Measurements from ENCODE around the gene A2M. TPM values are rescaled to one million over a fixed set of nuclear protein-coding genes. Genes with fewer than 3 reads are reported as not detected.

The A2M gene
- total and polyA plus RNA-seq, 10 of the 15 experiments (the other 5 are each of a cell fraction or from before 2014, with no cell fraction given), result 0.03 to 3.5 (median 0.20) TPM; not detected in 5

GRCh38 chr12:9124383-9125031 lies 8.8 kb upstream of the A2M start:
- Histone ChIP-seq H3K36me3 (ENCODE audit: control insufficient read depth in 2 of 2, insufficient read depth in 2 of 2, low read length in 1 of 2) (no peaks in the 10 kb centered on the region), H2AFZ (ENCODE audit: control insufficient read depth, low read depth, low read length) (no peak overlapping the region), H3K27me3 (replicated peaks in 1 of 2; ENCODE audit: control insufficient read depth in 2 of 2, insufficient read depth in 2 of 2, low read length in 1 of 2) (0 out of 4 replicates have a peak, but pooled peaks cover 0 to 2% of the 10 kb centered on the region in 2 experiments), H3K9ac (ENCODE audit: control insufficient read depth, insufficient read depth, low read length) (no peak overlapping the region), H3K4me1 (ENCODE audit: control insufficient read depth, insufficient read depth, low read length) (no peaks in the 10 kb centered on the region), H3K79me2 (ENCODE audit: control insufficient read depth, insufficient read depth, low read length) (no peaks in the 10 kb centered on the region), H3K9me3 (replicated peaks; ENCODE audit: control insufficient read depth, insufficient read depth, low read length) (no peaks in the 10 kb centered on the region), H3K4me2 (ENCODE audit: control insufficient read depth, insufficient read depth) (no peak overlapping the region), H3K27ac (ENCODE audit: control insufficient read depth, insufficient read depth) (no peak overlapping the region), H4K20me1 (ENCODE audit: control insufficient read depth, insufficient read depth) (no peaks in the 10 kb centered on the region), H3K4me3 (no peak overlapping the region)
- in situ Hi-C loops (cut with MboI) (no loop called here), intact Hi-C loops (cut with micrococcal nuclease; ENCODE audit: unreplicated experiment) (no loop called here)
- BruUV-seq (replicated peaks), result no TSS peak
- FAIRE-seq (no peak), DNase-seq (ENCODE audit: low read depth, low spot score) (no peak), ATAC-seq (no peak)
- SMC1A ChIA-PET (ENCODE audit: uncharacterized antibody, unreplicated experiment), result no interaction called here
- POLR2A ChIA-PET, result interaction anchor here (0.6 kb wide), 1 partner anchor 487 kb away, joined by 3 read pairs; no protein-coding TSS in a partner anchor
- TF ChIP-seq FOS (IDR thresholded peaks at IDR 0.05; ENCODE audit: borderline replicate concordance, extremely low read depth, insufficient read length) (no peak), CREM (IDR thresholded peaks at IDR 0.05; ENCODE audit: low read depth) (no peak), STAT1 (conservative IDR thresholded peaks at IDR 0.05) (no peak), PML (IDR thresholded peaks at IDR 0.05; ENCODE audit: low read length) (no peak), RELB (IDR thresholded peaks at IDR 0.05; ENCODE audit: low read depth) (no peak), PAX5 (IDR thresholded peaks at IDR 0.05; ENCODE audit: borderline replicate concordance, low read depth, low read length) (no peak), KAT2A (conservative IDR thresholded peaks at IDR 0.05; ENCODE audit: control insufficient read depth, low read depth, low read length) (no peak), CBX5 (IDR thresholded peaks at IDR 0.05; ENCODE audit: low read depth) (no peak), NR2F1 (conservative IDR thresholded peaks at IDR 0.05) (no peak), BMI1 (IDR thresholded peaks at IDR 0.05; ENCODE audit: borderline replicate concordance) (no peak), CEBPB (IDR thresholded peaks at IDR 0.05; ENCODE audit: borderline replicate concordance in 1 of 2, low read depth in 2 of 2, low read length in 2 of 2) (no peak), SMC3 (IDR thresholded peaks at IDR 0.05; ENCODE audit: borderline replicate concordance, low read length) (no peak), CREB1 (IDR thresholded peaks at IDR 0.05; ENCODE audit: low read depth) (no peak), CHD2 (IDR thresholded peaks at IDR 0.05; ENCODE audit: borderline replicate concordance, low read depth, low read length) (no peak), MAX (IDR thresholded peaks at IDR 0.05; ENCODE audit: low read depth, low read length) (no peak), ATF2 (IDR thresholded peaks at IDR 0.05; ENCODE audit: low read length) (no peak), NFYB (IDR thresholded peaks at IDR 0.05; ENCODE audit: insufficient read depth, low read depth, low read length) (no peak), ETV6 (conservative IDR thresholded peaks at IDR 0.05 in 1 of 2, IDR thresholded peaks at IDR 0.05 in 1 of 2; ENCODE audit: borderline replicate concordance in 1 of 2, low read depth in 1 of 2) (no peak), NFYA (IDR thresholded peaks at IDR 0.05; ENCODE audit: borderline replicate concordance, low read depth, low read length) (no peak)
- 57% methylated on average over 15 of the region's 16 CpGs for WGBS (ENCODE audit: insufficient coverage, insufficient replicate concordance, low lambda C conversion rate, missing lambda C conversion rate)
- RAD21 ChIA-PET (ENCODE audit: unreplicated experiment), result no interaction called here
- CTCF ChIA-PET, result interaction anchor here (0.9 kb wide), 1 partner anchor 10 kb away, joined by 3 read pairs; no protein-coding TSS in a partner anchor
